D721Med (cell line): ENCODE data around the gene CRIM1.

Experiments
- DNase-seq: peaks from one replicate; pipeline ENCODE4 v3.0.0; 2011; ENCODE audit warnings: low spot score; ENCODE audit not compliant: insufficient read length
- FAIRE-seq: peaks from 2 replicates; lab custom pipeline; 2011; peaks lifted over from hg19 to GRCh38; lab: Jason Lieb, UNC
- TF ChIP-seq, protein P1 (sequence below): IDR thresholded peaks from 2 replicates; pipeline ENCODE4 v1.5.1; 2012; ENCODE audit warnings: mild to moderate bottlenecking, control low read depth; ENCODE audit not compliant: insufficient read depth; ENCODE audit errors: missing control alignments

CRIM1 gene

DNA sequence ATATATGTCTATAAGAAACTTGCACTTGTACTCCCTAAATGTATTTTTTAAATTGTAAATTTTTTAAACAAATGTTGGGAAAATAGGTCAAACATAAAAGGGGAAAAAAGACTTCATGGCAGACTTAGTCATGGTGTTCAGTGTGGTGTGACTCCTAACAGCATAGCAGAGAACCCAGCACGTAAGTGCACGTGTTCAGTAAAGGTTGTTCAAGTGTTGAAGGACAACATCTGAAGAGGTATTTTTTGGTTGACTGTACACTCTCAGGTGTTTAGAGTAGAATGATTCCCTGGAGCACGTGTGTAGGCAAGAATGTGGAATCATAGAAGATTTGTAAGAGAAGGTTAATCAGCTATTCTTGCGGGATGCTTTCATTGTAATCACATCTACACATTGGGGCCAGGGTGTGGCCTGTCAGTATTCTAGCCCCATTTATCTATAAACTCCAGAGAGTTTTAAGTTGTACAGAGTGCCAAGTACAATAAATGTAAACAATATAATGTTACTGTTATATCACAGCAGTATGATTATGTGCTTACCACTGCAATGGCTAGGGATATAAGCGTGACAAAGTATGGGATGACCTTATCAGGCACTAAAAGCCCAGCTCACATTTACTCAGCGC is 106.8 kb downstream of the CRIM1 start:
- FAIRE-seq (no peak), DNase-seq (no peak)
- TF ChIP-seq, protein P1, sequence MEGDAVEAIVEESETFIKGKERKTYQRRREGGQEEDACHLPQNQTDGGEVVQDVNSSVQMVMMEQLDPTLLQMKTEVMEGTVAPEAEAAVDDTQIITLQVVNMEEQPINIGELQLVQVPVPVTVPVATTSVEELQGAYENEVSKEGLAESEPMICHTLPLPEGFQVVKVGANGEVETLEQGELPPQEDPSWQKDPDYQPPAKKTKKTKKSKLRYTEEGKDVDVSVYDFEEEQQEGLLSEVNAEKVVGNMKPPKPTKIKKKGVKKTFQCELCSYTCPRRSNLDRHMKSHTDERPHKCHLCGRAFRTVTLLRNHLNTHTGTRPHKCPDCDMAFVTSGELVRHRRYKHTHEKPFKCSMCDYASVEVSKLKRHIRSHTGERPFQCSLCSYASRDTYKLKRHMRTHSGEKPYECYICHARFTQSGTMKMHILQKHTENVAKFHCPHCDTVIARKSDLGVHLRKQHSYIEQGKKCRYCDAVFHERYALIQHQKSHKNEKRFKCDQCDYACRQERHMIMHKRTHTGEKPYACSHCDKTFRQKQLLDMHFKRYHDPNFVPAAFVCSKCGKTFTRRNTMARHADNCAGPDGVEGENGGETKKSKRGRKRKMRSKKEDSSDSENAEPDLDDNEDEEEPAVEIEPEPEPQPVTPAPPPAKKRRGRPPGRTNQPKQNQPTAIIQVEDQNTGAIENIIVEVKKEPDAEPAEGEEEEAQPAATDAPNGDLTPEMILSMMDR, result no peak

DNA sequence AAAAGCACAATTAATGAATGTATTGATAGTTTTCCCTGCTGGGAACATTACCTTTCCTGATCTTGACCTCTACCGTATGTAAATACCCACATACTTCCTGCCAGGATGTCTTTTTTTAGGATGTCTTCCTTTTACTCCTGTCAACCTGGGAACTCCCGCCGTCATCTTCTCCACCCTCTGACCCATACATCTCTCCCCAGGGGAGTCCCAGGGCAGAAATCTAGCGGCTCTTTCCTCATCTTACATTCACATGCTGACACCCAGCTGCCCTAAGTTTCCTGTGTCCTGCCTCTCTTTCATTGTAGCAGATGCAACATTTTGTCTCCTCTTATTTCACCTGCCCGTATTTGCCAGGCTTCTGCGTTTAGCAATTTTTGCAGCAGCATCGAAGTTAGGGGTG is 107.8 kb downstream of the CRIM1 start:
- no peak for FAIRE-seq
- DNase-seq, result no peak
- TF ChIP-seq, protein P1, result no peak

DNA sequence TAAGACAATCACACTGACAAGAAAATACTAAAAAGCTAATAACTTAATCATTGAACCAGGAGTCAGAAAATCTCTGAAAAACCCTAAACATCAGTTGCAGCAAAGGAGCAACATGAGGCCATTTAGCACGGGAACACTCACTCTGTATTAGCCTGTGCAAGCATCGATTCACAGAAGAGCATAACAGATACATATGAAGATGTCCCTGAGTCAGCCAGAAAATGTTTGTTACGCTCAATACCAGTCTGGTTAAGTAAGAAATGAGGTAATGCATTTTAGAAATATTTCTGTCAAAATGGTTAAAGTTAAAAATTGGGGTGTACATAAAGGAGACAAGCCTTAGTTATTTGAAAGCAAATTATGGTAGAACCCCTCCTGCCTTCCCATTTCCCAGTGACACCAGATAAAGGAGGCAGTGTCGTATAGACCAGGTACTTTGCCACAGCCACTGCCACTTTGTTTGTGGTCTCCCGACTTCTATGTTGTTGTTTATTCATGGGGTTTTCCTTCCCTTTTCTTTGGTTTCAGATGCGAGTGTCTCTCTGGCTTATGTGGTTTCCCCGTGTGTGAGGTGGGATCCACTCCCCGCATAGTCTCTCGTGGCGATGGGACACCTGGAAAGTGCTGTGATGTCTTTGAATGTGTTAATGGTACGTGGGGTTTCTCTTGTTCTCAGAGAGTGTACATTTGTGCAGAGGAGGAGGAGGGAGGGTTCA is 108.6 kb downstream of the CRIM1 start:
- FAIRE-seq, result no peak
- DNase-seq, result no peak
- TF ChIP-seq, protein P1, result no peak

DNA sequence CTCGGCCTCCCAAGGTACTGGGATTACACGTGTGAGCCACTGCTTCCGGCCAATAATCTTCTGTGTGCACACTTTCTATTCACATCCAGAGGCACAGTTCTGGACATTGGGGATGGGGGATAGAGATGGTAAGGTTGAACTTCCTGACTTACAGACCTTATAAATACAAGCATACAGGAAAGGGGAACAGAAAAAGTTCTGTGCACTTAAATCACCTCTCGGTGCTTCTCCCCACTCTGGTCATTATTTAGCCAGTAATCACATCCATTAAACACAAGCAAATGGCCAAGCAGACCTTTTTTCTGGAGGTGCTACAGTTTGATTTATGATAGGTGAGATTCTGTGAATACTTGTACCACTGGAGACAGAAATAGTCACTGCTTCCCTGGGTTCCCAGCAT is 110.6 kb downstream of the CRIM1 start:
- DNase-seq (no peak), FAIRE-seq (no peak)
- TF ChIP-seq, protein P1, result no peak

DNA sequence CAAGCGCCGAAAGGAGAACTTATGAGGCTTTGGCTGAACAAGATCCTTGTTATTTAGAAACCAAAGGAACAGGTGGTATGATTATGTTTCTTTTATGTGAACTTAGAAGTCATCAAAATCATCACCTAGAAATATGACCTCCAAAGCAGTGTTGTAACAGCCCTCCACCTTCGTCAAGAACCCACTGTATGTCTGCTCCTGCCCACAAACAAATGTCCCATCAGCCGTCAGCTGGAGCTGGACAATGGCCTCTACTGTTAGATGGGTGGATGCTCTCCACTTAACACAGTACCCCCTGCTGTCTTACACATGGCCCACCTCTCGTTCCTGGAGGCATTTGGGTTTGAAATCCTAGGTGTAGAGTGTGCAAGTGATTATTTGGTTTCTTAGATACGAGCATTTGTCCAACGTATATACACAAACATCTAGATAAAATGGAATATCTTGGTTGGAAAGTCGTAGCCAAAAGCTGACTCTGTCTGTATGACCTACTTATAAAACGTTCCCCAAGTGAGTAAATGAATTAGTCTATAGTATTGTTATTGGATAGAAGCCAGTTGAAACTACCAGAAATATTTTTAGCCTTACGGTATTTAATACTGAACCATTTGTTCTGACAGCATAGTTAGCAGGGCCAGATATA is 113.0 kb downstream of the CRIM1 start:
- no peak for DNase-seq
- TF ChIP-seq, protein P1, result no peak
- no peak for FAIRE-seq

DNA sequence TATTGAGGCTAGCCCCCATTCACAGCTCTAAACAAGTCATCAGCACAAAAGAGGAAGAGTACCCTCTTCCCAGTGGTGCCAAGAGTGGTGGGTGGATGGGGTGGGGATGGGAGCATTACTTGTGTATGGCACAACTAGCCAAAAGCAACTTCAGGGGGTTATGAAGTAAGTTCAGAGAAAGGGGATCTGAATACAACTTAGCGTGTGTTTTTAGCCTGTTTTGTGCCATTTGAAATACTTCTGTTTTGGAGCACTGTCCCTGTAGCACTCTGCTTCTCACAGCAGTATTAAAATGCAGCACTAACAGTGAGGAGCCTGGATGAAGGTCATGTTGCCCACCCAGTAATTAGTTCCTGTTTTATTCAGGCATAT is 113.5 kb downstream of the CRIM1 start:
- FAIRE-seq (no peak), DNase-seq (no peak)
- TF ChIP-seq, protein P1, result no peak

DNA sequence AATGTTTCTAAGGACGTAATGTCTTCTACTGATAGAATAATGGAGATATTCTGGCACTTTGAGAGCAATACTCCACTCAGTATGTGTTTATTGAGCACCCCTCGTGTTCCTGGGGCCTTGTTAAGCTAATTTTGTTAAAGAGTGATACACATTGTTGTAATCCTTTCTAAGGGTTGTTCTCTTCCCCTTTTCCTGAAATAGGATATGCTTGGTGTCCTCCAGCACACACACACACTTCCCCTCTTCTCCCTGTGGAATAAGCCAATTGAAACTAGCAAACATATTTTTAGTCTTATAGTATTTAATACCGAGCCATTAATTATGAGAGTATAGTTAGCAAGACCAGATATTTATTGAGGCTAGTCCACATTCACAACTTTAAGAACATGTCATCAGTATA is 114.1 kb downstream of the CRIM1 start:
- DNase-seq (no peak), FAIRE-seq (no peak)
- TF ChIP-seq, protein P1, result no peak
